ENCODE results near the gene DENND6B. TPM values are rescaled to one million over a fixed set of nuclear protein-coding genes. Genes with fewer than 3 reads are reported as not detected.

Gene DENND6B, protein sequence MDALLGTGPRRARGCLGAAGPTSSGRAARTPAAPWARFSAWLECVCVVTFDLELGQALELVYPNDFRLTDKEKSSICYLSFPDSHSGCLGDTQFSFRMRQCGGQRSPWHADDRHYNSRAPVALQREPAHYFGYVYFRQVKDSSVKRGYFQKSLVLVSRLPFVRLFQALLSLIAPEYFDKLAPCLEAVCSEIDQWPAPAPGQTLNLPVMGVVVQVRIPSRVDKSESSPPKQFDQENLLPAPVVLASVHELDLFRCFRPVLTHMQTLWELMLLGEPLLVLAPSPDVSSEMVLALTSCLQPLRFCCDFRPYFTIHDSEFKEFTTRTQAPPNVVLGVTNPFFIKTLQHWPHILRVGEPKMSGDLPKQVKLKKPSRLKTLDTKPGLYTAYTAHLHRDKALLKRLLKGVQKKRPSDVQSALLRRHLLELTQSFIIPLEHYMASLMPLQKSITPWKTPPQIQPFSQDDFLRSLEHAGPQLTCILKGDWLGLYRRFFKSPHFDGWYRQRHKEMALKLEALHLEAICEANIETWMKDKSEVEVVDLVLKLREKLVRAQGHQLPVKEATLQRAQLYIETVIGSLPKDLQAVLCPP
- 0.72 and 1.5 TPM in 2 replicates for total RNA-seq

DNA sequence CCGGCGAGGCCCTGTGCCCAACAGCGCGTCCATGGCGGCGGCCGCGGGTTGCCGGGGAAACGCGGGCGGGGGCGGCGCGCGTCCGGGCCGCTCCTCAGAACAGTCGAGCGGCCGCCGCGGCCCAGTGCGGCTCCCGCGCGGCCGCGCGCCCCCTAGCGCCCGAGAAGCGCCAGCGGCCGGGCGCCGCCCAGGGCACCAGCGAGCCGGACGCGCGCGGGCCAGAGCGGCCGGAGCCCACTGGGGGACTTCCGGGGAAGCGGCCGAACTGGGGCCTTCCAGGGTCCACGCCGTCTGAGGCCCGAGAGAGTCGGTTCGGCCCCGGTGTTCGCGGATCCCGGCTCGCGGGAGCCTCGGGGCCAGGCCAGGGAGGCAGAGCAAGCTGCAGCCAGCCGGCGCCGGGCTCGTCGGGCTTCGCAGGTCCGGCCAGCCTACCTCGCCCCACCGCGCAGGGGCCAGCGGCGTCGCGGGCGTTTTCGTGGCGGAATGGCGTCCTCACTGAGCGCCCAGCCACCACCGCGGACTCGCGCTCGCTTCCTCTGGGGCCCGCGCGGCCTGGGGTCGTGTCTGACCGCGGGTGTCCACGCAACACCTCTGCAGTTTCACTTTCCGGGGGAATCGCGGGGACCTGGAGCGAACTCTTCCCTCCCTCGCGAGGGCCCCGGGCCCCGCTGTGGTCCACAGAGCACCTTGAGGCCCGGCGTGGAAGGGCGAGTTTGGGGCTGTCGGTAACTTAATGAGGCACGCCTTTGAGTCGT, at the start of gene DENND6B:
DENND6B (minus strand) TSS at position 57 of the 755 bp plus-strand sequence; CDS start at position 33, 24 bp downstream.

DNA sequence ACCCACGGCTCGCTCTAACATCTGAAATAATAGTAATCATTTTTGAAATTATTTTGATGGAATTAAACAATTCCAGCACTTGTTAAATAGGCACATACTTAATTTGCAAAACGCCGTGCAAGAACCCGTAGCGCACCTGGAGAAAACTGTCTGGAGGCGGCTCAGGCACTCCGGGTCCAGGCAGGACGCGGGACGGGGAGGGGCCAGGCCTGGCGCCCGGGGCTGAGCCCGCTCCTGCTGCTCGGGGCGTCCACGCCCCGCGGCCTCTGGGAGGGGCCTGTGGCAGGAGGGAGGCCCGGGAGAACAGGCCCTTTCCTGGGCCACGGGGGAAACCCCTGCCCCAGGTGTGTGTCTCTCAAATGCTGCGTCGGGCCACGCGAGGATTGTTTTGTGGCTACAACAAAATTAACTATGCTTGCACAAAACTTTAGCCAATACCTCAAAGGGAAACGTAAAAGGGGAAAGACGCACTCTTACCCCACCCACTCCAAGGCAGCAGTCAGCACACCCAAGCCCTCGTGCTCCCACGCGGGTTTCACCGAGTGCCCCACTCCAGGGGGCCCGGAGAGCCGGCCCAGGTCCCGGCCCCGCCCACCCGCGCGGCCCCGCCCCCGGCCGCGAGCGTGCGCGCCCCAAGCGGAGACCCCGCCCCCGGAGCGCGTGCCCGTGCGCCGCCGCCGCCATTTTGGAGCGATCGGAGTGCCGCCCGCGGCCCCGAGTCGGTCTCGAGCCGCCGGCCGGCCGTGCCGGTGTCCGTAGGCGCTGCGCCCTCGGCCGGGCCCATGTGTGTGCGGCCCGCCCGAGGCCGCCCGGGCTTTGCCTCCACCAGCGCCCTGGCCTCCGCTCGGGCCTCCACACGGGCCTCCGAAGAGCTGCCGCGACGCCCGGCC, 16.1 kb upstream of the DENND6B start, which contains the start of gene PPP6R2:
PPP6R2 (plus strand) TSS at position 677 of the 890 bp plus-strand sequence. CDS start 50,582 bp downstream, outside the sequence.

DNA sequence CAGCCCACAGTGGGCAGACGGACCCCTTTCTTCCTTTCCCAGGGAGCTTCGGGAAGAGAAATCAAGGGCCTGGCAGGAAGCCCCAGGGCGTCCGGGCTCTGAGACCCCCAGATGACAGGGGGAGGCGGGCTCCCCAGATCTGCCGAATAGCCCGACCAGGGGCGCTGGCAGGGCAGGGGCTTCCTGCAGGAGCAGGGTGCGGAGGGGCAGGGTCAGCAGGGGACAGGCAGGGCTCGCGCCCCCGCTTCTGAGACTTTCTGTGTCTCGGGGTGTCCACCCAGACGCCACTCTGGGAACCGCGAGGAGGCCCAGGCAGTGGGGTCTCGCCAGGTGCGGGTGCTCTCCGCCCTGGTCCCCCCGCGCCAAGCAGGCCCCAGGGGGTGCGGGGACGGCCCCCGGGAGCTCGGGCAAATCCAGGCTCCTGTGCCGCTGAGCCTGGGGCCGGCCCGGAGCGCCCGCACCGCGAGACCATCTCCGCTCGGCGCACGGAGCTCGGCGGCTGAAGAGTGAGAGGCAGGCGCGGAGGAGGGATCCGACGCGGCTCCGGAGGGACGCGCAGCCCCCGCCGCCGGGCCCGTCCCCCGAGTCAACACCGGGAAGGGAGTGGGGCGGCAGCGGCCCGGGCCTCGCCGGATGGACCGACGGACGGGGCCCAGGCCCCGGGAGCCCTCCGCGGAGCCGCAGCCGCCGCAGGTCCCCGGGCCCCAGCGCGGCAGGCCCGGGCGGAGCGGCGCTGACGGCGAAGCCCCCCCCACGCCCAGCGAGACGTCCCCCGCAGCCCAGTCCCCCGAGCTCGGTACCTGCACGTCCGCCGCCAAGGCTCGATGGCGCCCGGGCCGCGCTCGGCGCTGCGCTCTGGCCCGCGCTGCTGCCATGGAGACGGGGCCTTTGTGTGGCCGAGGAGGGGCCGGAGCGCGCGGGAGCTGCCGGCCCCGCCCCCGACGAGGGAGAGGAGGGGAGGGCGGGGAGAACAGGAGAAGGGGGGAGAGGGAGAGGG, 19.8 kb downstream of the DENND6B start, which contains the start of gene PLXNB2:
PLXNB2 (minus strand) TSS at position 894 of the 997 bp plus-strand sequence. CDS start 17,062 bp downstream, outside the sequence.

GRCh38 chr22:50269970-50270665, 56.7 kb downstream of the DENND6B start, which contains the start of gene MAPK11:
Gene MAPK11, minus strand, starts transcription at chr22:50270380. Its CDS starts 88 bp downstream, at chr22:50270292.

DNA sequence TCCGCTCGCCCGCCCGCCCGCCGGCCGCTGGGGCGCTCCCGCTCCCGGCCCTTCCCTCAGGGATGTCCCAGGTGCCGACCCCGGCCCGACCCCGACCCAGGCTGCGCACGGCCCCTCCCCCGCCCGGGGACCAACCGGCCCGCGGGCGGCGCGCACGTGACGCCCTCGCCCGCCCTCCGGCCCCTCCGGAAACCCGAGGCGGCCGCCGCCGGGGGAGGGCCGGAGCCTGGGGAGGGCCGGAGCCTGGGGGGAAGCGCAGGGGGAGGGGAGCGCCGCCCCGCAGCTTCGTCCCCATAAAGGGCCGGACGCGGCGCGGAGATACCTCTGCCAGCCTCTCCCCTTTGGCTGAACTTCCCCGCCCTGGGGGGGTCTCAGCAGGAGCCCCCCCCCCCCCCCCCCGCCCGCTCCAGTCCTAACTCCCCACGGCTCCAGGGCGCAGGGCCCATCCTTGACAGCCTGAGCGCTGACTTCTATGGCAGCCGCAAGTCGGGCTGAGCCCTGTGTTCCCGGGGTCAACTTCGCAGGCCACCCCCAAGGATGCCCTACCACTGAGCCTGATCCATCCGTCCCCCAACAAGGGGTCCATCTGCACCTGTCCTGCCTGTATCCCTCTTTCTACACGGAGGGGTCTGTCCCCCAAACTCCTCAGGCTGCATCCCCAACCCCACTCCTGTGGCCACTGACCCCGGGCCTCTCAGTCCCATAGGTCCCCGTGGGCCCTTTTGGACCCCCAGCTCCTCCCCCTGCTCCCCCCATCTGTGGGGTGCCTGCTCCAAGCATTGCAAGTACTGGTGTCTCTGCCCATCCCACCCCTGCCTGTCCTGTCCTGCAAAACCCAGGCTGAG, 65.0 kb downstream of the DENND6B start, which contains the start of gene MAPK12:
MAPK12 (minus strand) TSS at position 69 of the 845 bp plus-strand sequence. CDS start 174 bp downstream, outside the sequence.

Other genes with a start within 250 kb of the DENND6B start
- gene MLC1, start 241.6 kb downstream of the DENND6B start, total RNA-seq: 0.09 TPM in 1 of 2 replicates, not detected in the other
- 17.9 and 20.4 TPM in 2 replicates for gene MOV10L1, start 237.0 kb downstream of the DENND6B start, total RNA-seq
- 0.75 and 0.99 TPM in 2 replicates for gene PANX2, start 156.3 kb downstream of the DENND6B start, total RNA-seq
- gene TRABD, start 141.1 kb downstream of the DENND6B start, total RNA-seq: 27.8 and 32.8 TPM in 2 replicates
- 26.4 and 29.7 TPM in 2 replicates for gene SELENOO, start 126.0 kb downstream of the DENND6B start, total RNA-seq
- gene TUBGCP6, start 82.0 kb downstream of the DENND6B start, total RNA-seq: 20.6 and 33.6 TPM in 2 replicates
- gene HDAC10, start 75.7 kb downstream of the DENND6B start, total RNA-seq: 12.9 and 20.6 TPM in 2 replicates
- gene MAPK12, start 65.3 kb downstream of the DENND6B start, total RNA-seq: 50.2 and 57.4 TPM in 2 replicates
- gene MAPK11, start 56.6 kb downstream of the DENND6B start, total RNA-seq: 17.5 and 22.9 TPM in 2 replicates
- 68.2 and 132 TPM in 2 replicates for gene PLXNB2, start 19.4 kb downstream of the DENND6B start, total RNA-seq
- gene PPP6R2, start 16.3 kb upstream of the DENND6B start, total RNA-seq: 63.4 and 63.5 TPM in 2 replicates
- gene SBF1, start 148.0 kb upstream of the DENND6B start, total RNA-seq: 42.6 and 68.2 TPM in 2 replicates
- under 0.01 and 1.3 TPM in 2 replicates for gene ADM2, start 154.5 kb upstream of the DENND6B start, total RNA-seq
- gene MIOX, start 159.8 kb upstream of the DENND6B start, total RNA-seq: not detected in 2 replicates
- gene LMF2, start 180.7 kb upstream of the DENND6B start, total RNA-seq: 19.3 and 28.0 TPM in 2 replicates
- gene NCAPH2, start 181.2 kb upstream of the DENND6B start, total RNA-seq: 21.9 and 29.2 TPM in 2 replicates
- gene SCO2, start 198.6 kb upstream of the DENND6B start, total RNA-seq: 2.2 and 2.3 TPM in 2 replicates
- gene TYMP, start 203.0 kb upstream of the DENND6B start, total RNA-seq: 3.2 and 20.4 TPM in 2 replicates
- gene KLHDC7B, start 218.9 kb upstream of the DENND6B start, total RNA-seq: not detected in 2 replicates
- not detected in 2 replicates for gene SYCE3, start 235.9 kb upstream of the DENND6B start, total RNA-seq